GM18909 (cell line): ENCODE data around the gene NXPE3.
"Not testable (repeated sequence)": the region's sequence is repeated elsewhere in the genome, so short reads cannot be mapped to it uniquely, and the experiment has no call there.

Experiments used
- ATAC-seq: cut with Tn5 transposase; IDR thresholded peaks from one replicate; pipeline ENCODE4 v1.9.1; 2021; ENCODE audit warnings: mild to moderate bottlenecking; ENCODE audit not compliant: unreplicated experiment, poor library complexity

Gene NXPE3

GRCh38 chr3:101849714-101850245 lies 70.8 kb downstream of the NXPE3 start:
- peak; percentile 37 for ATAC-seq

- peak; percentile 33 for ATAC-seq
Measured at GRCh38 chr3:101850246-101851051, 71.4 kb downstream of the NXPE3 start.

GRCh38 chr3:101851072-101851770 lies 72.2 kb downstream of the NXPE3 start:
- no peak for ATAC-seq

- no peak for ATAC-seq
Measured at GRCh38 chr3:101851850-101852714, 73.1 kb downstream of the NXPE3 start.

DNA sequence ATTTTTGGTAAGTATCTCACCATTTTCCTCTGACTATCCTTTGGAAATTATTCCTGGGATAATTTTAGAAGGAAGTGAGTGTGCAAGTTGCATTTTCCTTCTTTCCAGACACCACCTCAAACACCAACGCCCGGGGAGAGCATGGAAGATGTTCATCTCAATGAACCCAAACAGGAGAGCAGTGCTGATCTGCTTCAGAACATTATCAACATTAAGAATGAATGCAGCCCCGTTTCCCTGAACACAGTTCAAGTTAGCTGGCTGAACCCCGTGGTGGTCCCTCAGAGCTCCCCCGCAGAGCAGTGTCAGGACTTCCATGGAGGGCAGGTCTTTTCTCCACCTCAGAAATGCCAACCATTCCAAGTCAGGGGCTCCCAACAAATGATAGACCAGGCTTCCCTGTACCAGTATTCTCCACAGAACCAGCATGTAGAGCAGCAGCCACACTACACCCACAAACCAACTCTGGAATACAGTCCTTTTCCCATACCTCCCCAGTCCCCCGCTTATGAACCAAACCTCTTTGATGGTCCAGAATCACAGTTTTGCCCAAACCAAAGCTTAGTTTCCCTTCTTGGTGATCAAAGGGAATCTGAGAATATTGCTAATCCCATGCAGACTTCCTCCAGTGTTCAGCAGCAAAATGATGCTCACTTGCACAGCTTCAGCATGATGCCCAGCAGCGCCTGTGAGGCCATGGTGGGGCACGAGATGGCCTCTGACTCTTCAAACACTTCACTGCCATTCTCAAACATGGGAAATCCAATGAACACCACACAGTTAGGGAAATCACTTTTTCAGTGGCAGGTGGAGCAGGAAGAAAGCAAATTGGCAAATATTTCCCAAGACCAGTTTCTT lies 74.2 kb downstream of the NXPE3 start:
- ATAC-seq = no peak

- ATAC-seq = no peak
Measured at GRCh38 chr3:101853982-101854381, 75.0 kb downstream of the NXPE3 start.

GRCh38 chr3:101854608-101855304 lies 75.7 kb downstream of the NXPE3 start:
- no peak for ATAC-seq

DNA sequence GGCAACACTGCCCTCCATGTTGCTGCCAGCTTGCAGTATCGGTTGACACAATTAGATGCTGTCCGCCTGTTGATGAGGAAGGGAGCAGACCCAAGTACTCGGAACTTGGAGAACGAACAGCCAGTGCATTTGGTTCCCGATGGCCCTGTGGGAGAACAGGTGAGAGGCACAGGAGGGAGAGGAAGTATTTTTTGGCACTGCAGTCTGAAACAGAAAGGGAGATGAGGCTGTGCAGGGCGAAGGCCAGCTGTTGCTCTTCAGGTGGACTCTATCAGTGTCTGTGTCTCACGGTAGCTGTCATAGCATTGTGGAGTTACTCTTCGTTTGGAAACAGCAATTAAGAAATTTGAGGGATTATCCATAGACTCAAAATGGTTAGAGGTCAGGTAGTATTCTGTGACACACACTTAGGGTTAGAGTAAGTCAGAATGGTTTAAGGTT lies 78.3 kb downstream of the NXPE3 start:
- ATAC-seq = no peak

GRCh38 chr3:101858464-101859030 lies 79.5 kb downstream of the NXPE3 start:
- no peak for ATAC-seq

DNA sequence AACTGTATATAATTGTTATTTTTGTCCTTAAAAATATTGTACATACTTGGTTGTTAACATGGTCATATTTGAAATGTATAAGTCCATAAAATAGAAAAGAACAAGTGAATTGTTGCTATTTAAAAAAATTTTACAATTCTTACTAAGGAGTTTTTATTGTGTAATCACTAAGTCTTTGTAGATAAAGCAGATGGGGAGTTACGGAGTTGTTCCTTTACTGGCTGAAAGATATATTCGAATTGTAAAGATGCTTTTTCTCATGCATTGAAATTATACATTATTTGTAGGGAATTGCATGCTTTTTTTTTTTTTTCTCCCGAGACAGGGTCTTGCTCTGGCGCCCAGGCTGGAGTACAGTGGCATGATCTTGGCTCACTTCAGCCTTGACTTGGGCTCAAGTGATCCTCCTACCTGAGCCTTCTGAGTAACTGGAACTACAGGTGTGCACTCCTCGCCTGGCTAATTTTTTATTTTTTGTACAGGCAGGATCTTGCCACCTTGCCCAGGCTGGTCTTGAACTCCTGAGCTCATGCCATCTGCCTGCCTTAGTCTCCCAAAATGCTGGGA lies 81.0 kb downstream of the NXPE3 start:
- ATAC-seq = no peak

GRCh38 chr3:101861212-101861788 lies 82.3 kb downstream of the NXPE3 start:
- ATAC-seq = peak; percentile 52

DNA sequence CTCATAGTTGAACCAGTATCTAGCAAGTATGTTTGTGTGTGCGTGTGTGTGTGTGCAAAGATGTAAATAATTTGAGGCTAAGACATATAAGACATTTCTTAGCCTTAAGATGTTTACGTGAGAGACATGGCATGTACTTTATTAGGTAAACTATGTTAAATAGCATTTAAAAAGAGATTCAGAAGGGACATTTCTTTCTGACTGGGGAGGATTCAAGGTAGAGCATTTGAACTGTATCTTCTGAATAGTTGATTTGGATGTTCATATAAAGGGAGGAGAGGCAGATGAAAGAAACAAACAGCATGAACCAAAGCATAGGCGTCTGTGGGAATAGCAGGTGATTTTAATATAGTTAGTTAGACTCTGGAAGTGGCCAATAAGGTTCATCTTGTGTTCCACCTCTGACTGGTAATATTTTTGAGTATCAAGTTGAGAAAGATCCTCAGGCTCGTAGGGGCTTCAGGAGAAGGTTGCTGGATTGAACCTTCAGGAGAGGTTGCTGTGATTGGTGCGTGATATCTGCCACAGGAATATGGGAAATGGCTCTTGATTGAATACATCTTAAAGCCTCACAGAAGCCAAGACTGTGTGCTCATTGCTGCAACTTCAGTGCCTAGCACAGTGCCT lies 82.9 kb downstream of the NXPE3 start:
- ATAC-seq = no peak

DNA sequence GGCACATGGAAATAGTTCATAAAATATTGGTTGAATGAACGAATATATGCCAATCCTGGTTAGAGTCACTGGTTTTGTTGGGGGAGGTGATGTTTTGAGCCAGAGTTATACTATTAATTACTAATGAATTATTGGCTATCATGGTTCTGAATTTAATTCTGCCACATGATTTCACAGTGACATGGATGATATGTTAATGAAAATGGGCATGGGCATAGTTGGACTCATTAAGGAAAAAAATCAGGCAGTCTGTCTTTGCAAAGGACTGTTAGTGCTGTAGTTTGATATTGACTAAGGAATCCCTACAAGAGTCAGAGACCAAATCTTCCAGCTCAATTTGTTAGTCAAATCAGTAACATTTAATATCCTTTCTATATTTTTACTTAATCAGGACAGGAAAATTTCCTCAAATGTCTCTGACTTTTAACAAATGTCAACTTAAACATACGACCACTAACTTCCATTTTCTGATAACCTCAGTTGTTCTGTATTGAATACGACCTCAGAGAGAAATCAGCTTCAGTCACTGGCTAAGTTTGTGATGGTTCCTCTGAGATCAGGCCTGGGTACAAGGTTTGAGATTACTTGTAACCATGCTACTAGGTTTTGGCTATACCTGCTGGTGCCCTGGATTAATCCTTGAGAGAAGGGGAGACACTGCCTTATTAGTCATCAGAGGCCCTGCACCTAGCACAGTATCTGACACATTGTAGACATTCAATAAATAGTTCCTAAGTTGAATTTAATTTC lies 83.6 kb downstream of the NXPE3 start:
- ATAC-seq = no peak

GRCh38 chr3:101864926-101865325 lies 85.9 kb downstream of the NXPE3 start:
- not testable (repeated sequence) for ATAC-seq

- no peak for ATAC-seq
Measured at GRCh38 chr3:101865751-101866509, 86.9 kb downstream of the NXPE3 start.

DNA sequence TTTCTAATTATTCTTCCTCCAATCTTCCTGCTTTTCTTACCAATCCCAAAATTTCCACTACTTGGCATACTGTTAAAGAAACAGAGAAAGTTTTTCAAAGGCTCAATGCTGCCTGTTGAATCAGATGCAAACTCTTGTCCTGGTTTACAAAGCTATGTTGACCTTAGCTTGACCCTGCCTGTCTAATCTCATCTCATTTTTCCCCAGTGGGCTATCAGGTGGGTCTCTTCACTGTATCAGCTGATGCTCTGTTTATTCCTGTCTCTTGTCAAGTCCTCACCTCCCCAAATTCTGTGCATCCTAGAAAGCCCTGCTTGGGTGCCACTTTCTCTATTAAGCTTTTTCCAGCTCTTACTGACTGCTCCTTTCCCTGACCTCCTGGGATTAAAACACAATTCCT lies 88.5 kb downstream of the NXPE3 start:
- no peak for ATAC-seq
